ENCODE results near the gene ZNF273. TPM values are rescaled to one million over a fixed set of nuclear protein-coding genes. Genes with fewer than 3 reads are reported as not detected.
"Not testable (repeated sequence)": the region's sequence is repeated elsewhere in the genome, so short reads cannot be mapped to it uniquely, and the experiment has no call there.

Gene ZNF273
- total RNA-seq, 1 donor from 2014 or later, result 8.4 TPM

- DNase-seq (no peak), ATAC-seq (no peak)
- intact Hi-C loops (cut with DNase I), result no loop called here
- H3K27ac ChIP-seq, result no peak overlapping the region
- no peak overlapping the region for H3K4me3 ChIP-seq
- H3K36me3 ChIP-seq, result no peaks in the 10 kb centered on the region
- TF ChIP-seq, protein P1, sequence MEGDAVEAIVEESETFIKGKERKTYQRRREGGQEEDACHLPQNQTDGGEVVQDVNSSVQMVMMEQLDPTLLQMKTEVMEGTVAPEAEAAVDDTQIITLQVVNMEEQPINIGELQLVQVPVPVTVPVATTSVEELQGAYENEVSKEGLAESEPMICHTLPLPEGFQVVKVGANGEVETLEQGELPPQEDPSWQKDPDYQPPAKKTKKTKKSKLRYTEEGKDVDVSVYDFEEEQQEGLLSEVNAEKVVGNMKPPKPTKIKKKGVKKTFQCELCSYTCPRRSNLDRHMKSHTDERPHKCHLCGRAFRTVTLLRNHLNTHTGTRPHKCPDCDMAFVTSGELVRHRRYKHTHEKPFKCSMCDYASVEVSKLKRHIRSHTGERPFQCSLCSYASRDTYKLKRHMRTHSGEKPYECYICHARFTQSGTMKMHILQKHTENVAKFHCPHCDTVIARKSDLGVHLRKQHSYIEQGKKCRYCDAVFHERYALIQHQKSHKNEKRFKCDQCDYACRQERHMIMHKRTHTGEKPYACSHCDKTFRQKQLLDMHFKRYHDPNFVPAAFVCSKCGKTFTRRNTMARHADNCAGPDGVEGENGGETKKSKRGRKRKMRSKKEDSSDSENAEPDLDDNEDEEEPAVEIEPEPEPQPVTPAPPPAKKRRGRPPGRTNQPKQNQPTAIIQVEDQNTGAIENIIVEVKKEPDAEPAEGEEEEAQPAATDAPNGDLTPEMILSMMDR (IDR thresholded peaks at IDR 0.05), result no peak
- H3K4me1 ChIP-seq, result no peaks in the 10 kb centered on the region
- H3K27me3 ChIP-seq (ENCODE audit: low read depth), result peaks cover 8% of the 10 kb centered on the region
- peaks cover 8% of the 10 kb centered on the region for H3K9me3 ChIP-seq
Observed at GRCh38 chr7:64938540-64938939, 35.5 kb downstream of the ZNF273 start.

DNA sequence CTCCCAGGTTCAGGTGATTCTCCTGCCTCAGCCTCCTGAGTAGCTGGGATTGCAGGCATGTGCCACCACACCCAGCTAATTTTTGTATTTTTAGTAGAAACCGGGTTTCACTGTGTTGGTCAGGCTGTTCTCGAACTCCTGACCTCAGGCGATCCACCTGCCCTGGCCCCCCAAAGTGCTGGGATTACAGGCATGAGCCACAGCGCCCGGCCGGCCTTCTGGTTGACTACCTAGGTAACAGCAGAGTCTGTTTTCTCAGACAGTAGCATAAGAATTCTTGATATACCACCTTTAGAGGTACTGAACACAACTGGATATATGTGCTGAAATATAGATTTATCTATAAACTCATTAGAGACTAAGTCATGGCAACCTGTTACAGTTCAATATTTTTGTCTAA lies 36.9 kb downstream of the ZNF273 start:
- DNase-seq; H3K36me3 ChIP-seq; intact Hi-C loops (cut with DNase I); ATAC-seq; H3K4me1 ChIP-seq; H3K9me3 ChIP-seq; H3K27ac ChIP-seq; H3K27me3 ChIP-seq (ENCODE audit: low read depth); H3K4me3 ChIP-seq: not testable (repeated sequence)

GRCh38 chr7:64944667-64945502 lies 41.8 kb downstream of the ZNF273 start:
- H3K9me3 ChIP-seq; intact Hi-C loops (cut with DNase I); H3K27ac ChIP-seq; H3K4me3 ChIP-seq; H3K36me3 ChIP-seq; H3K4me1 ChIP-seq; DNase-seq; ATAC-seq: not testable (repeated sequence)
- H3K27me3 ChIP-seq (ENCODE audit: low read depth), result peaks cover 30% of the 10 kb centered on the region

DNA sequence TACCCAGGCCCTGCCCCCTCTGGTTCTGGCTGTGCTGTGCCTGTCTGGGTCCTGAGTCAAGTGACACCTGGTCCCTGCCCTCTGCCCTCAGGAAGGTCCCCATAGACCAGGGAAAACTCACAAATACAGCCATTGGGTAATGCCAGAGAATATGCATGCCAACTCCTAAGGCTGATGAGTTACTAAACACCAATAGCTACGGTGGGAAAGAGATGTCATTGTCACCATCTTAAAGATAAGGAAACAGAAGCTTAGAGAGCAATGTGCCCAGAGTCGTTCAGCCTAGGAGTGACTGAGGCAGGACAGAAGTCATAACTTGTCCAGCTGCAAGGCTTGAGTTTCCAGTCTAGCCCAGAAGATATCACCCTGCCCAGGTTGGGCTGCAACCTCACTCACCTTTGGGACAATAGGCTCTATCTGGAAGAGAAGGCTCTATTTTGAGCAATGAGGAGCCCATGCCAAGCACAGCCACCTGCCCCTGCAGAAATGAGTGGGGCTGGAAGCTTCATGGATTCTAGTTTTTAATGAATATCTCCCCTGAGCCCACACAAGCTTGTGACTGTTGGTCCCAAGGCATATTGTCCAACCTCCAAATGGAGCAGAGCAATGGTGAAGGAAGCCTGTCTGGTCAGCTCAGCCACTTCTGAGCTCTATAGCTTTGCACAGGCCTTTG lies 42.6 kb downstream of the ZNF273 start:
- TF ChIP-seq, protein P1 (IDR thresholded peaks at IDR 0.05), result no peak
- H3K4me3 ChIP-seq, result no peak overlapping the region
- H3K27ac ChIP-seq, result no peak overlapping the region
- intact Hi-C loops (cut with DNase I), result no loop called here
- no peaks in the 10 kb centered on the region for H3K9me3 ChIP-seq
- H3K4me1 ChIP-seq, result peaks cover 9% of the 10 kb centered on the region
- no peaks in the 10 kb centered on the region for H3K36me3 ChIP-seq
- peaks cover 30% of the 10 kb centered on the region for H3K27me3 ChIP-seq (ENCODE audit: low read depth)
- DNase-seq (no peak), ATAC-seq (no peak)

GRCh38 chr7:64946772-64947171 lies 43.7 kb downstream of the ZNF273 start:
- H3K27ac ChIP-seq, result no peak overlapping the region
- H3K27me3 ChIP-seq (ENCODE audit: low read depth), result peaks cover 30% of the 10 kb centered on the region
- DNase-seq (no peak), ATAC-seq (peak; percentile 21 to 48)
- no peaks in the 10 kb centered on the region for H3K9me3 ChIP-seq
- no peaks in the 10 kb centered on the region for H3K36me3 ChIP-seq
- H3K4me1 ChIP-seq, result peaks cover 9% of the 10 kb centered on the region
- TF ChIP-seq, protein P1 (IDR thresholded peaks at IDR 0.05), result no peak
- intact Hi-C loops (cut with DNase I), result no loop called here
- no peak overlapping the region for H3K4me3 ChIP-seq

- Histone ChIP-seq H3K9me3 (no peaks in the 10 kb centered on the region), H3K27me3 (ENCODE audit: low read depth) (peaks cover 30% of the 10 kb centered on the region), H3K4me1 (peaks cover 9% of the 10 kb centered on the region), H3K27ac (no peak overlapping the region), H3K4me3 (peak overlapping the region; percentile 49), H3K36me3 (no peaks in the 10 kb centered on the region)
- peak; percentile 68 to 75 for ATAC-seq
- intact Hi-C loops (cut with DNase I), result no loop called here
- peak; percentile 44 for DNase-seq
- TF ChIP-seq, protein P1 (IDR thresholded peaks at IDR 0.05), result no peak
Observed at GRCh38 chr7:64947252-64948000, 44.4 kb downstream of the ZNF273 start.

GRCh38 chr7:64948774-64949173 lies 45.7 kb downstream of the ZNF273 start:
- H3K4me3 ChIP-seq; intact Hi-C loops (cut with DNase I); H3K4me1 ChIP-seq; H3K9me3 ChIP-seq; H3K36me3 ChIP-seq; ATAC-seq; DNase-seq; H3K27ac ChIP-seq: not testable (repeated sequence)
- peaks cover 21% of the 10 kb centered on the region for H3K27me3 ChIP-seq (ENCODE audit: low read depth)

GRCh38 chr7:64950673-64951072 lies 47.6 kb downstream of the ZNF273 start:
- H3K9me3 ChIP-seq; H3K36me3 ChIP-seq; intact Hi-C loops (cut with DNase I); H3K27ac ChIP-seq; H3K4me3 ChIP-seq; H3K4me1 ChIP-seq: not testable (repeated sequence)
- peaks cover 17% of the 10 kb centered on the region for H3K27me3 ChIP-seq (ENCODE audit: low read depth)
- ATAC-seq (peak in 1 of 2 donors; percentile 60), DNase-seq (peak; percentile 51)

Measured in lower lobe of right lung (tissue), 2 donors.